HEK293 (cell line): ENCODE measurements around the gene WDR18.

Experiments used
- ATF2 ChIP-seq: fragments of 450-650 bp; formaldehyde crosslinking; IDR thresholded peaks from 2 replicates; pipeline ENCODE4 v1.5.1; 2016; ENCODE audit warnings: missing biosample characterization, missing genetic modification characterization, low read depth
- BCL11B ChIP-seq: fragments of 450-650 bp; formaldehyde crosslinking; IDR thresholded peaks from 2 replicates; pipeline ENCODE4 v1.5.1; 2016; ENCODE audit warnings: low read depth, missing biosample characterization, missing genetic modification characterization
- GFI1B ChIP-seq: fragments of 450-650 bp; formaldehyde crosslinking; IDR thresholded peaks from 2 replicates; pipeline ENCODE4 v1.5.1; 2016; ENCODE audit warnings: missing biosample characterization, missing genetic modification characterization
- INSM2 ChIP-seq: fragments of 450-650 bp; formaldehyde crosslinking; IDR thresholded peaks from 2 replicates; pipeline ENCODE4 v1.5.1; 2016; ENCODE audit warnings: missing biosample characterization, missing genetic modification characterization
- SCRT2 ChIP-seq: fragments of 450-650 bp; formaldehyde crosslinking; IDR thresholded peaks from 2 replicates; pipeline ENCODE4 v1.5.1; 2016; ENCODE audit warnings: missing biosample characterization, missing genetic modification characterization
- TCF7L2 ChIP-seq: IDR thresholded peaks from 2 replicates; pipeline ENCODE4 v1.6.1; 2011; ENCODE audit warnings: low read depth, mild to moderate bottlenecking, inconsistent platforms, low read length, moderate library complexity, borderline replicate concordance
- YY2 ChIP-seq: fragments of 450-650 bp; formaldehyde crosslinking; IDR thresholded peaks from 2 replicates; pipeline ENCODE4 v1.5.1; 2016; ENCODE audit warnings: missing biosample characterization, missing genetic modification characterization
- ZBTB44 ChIP-seq: fragments of 450-650 bp; IDR thresholded peaks from 2 replicates; pipeline ENCODE4 v1.5.1; 2018; ENCODE audit warnings: missing biosample characterization, mild to moderate bottlenecking, missing genetic modification characterization
- ZBTB48 ChIP-seq: fragments of 450-650 bp; formaldehyde crosslinking; IDR thresholded peaks from 2 replicates; pipeline ENCODE4 v1.5.1; 2016; ENCODE audit warnings: missing biosample characterization, missing genetic modification characterization
- ZBTB49 ChIP-seq: fragments of 450-650 bp; formaldehyde crosslinking; IDR thresholded peaks from 2 replicates; pipeline ENCODE4 v1.5.1; 2016; ENCODE audit warnings: missing biosample characterization, missing genetic modification characterization, low read depth
- ZBTB8A ChIP-seq: fragments of 450-650 bp; formaldehyde crosslinking; IDR thresholded peaks from 2 replicates; pipeline ENCODE4 v1.5.1; 2016; ENCODE audit warnings: missing biosample characterization, missing genetic modification characterization
- ZEB2 ChIP-seq: fragments of 450-650 bp; formaldehyde crosslinking; IDR thresholded peaks from 2 replicates; pipeline ENCODE4 v1.5.1; 2016; ENCODE audit warnings: missing biosample characterization, missing genetic modification characterization
- ZFP3 ChIP-seq: fragments of 450-650 bp; formaldehyde crosslinking; IDR thresholded peaks from 2 replicates; pipeline ENCODE4 v1.5.1; 2016; ENCODE audit warnings: low read depth, missing biosample characterization, missing genetic modification characterization
- ZNF155 ChIP-seq: fragments of 450-650 bp; formaldehyde crosslinking; IDR thresholded peaks from 2 replicates; pipeline ENCODE4 v1.5.1; 2016; ENCODE audit warnings: missing biosample characterization, missing genetic modification characterization
- ZNF157 ChIP-seq: fragments of 450-650 bp; formaldehyde crosslinking; IDR thresholded peaks from 2 replicates; pipeline ENCODE4 v1.5.1; 2016; ENCODE audit warnings: missing biosample characterization, missing genetic modification characterization
- ZNF169 ChIP-seq: fragments of 450-650 bp; formaldehyde crosslinking; IDR thresholded peaks from 2 replicates; pipeline ENCODE4 v1.5.1; 2016; ENCODE audit warnings: missing biosample characterization, missing genetic modification characterization
- ZNF174 ChIP-seq: fragments of 450-650 bp; formaldehyde crosslinking; IDR thresholded peaks from 2 replicates; pipeline ENCODE4 v1.5.0; 2017; ENCODE audit warnings: missing biosample characterization, mild to moderate bottlenecking, missing genetic modification characterization
- ZNF23 ChIP-seq: fragments of 450-650 bp; formaldehyde crosslinking; IDR thresholded peaks from 2 replicates; pipeline ENCODE4 v1.5.1; 2016; ENCODE audit warnings: missing biosample characterization, missing genetic modification characterization, borderline replicate concordance
- ZNF24 ChIP-seq: fragments of 450-650 bp; formaldehyde crosslinking; IDR thresholded peaks from 2 replicates; pipeline ENCODE4 v1.5.1; 2016; ENCODE audit warnings: missing biosample characterization, missing genetic modification characterization
- ZNF292 ChIP-seq: fragments of 450-650 bp; formaldehyde crosslinking; IDR thresholded peaks from 2 replicates; pipeline ENCODE4 v1.5.1; 2016; ENCODE audit warnings: low read depth, missing biosample characterization, missing genetic modification characterization, borderline replicate concordance
- ZNF311 ChIP-seq: fragments of 450-650 bp; formaldehyde crosslinking; IDR thresholded peaks from 2 replicates; pipeline ENCODE4 v1.5.1; 2017; ENCODE audit warnings: missing biosample characterization, missing genetic modification characterization, borderline replicate concordance
- ZNF324 ChIP-seq: fragments of 450-650 bp; formaldehyde crosslinking; IDR thresholded peaks from 2 replicates; pipeline ENCODE4 v1.5.1; 2016; ENCODE audit warnings: missing biosample characterization, missing genetic modification characterization
- ZNF350 ChIP-seq: fragments of 450-650 bp; formaldehyde crosslinking; IDR thresholded peaks from 2 replicates; pipeline ENCODE4 v1.5.0; 2017; ENCODE audit warnings: missing biosample characterization, mild to moderate bottlenecking, missing genetic modification characterization
- ZNF548 ChIP-seq: fragments of 450-650 bp; formaldehyde crosslinking; IDR thresholded peaks from 2 replicates; pipeline ENCODE4 v1.5.1; 2016; ENCODE audit warnings: missing biosample characterization, missing genetic modification characterization
- ZNF561 ChIP-seq: fragments of 450-650 bp; IDR thresholded peaks from 2 replicates; pipeline ENCODE4 v1.5.1; 2018; ENCODE audit warnings: missing biosample characterization, missing genetic modification characterization, borderline replicate concordance
- ZNF571 ChIP-seq: fragments of 450-650 bp; formaldehyde crosslinking; IDR thresholded peaks from 2 replicates; pipeline ENCODE4 v1.5.0; 2017; ENCODE audit warnings: missing biosample characterization, missing genetic modification characterization
- ZNF580 ChIP-seq: fragments of 450-650 bp; formaldehyde crosslinking; IDR thresholded peaks from 2 replicates; pipeline ENCODE4 v1.5.1; 2016; ENCODE audit warnings: missing biosample characterization, missing genetic modification characterization
- ZNF585B ChIP-seq: fragments of 450-650 bp; formaldehyde crosslinking; IDR thresholded peaks from 2 replicates; pipeline ENCODE4 v1.5.1; 2016; ENCODE audit warnings: missing biosample characterization, missing genetic modification characterization
- ZNF623 ChIP-seq: fragments of 450-650 bp; formaldehyde crosslinking; IDR thresholded peaks from 2 replicates; pipeline ENCODE4 v1.5.1; 2016; ENCODE audit warnings: missing biosample characterization, missing genetic modification characterization
- ZNF701 ChIP-seq: fragments of 450-650 bp; formaldehyde crosslinking; IDR thresholded peaks from 2 replicates; pipeline ENCODE4 v1.5.1; 2016; ENCODE audit warnings: missing biosample characterization, missing genetic modification characterization
- ZNF76 ChIP-seq: fragments of 450-650 bp; formaldehyde crosslinking; IDR thresholded peaks from 2 replicates; pipeline ENCODE4; 2016; ENCODE audit warnings: low read depth, missing biosample characterization, missing genetic modification characterization, borderline replicate concordance
- ZNF792 ChIP-seq: fragments of 450-650 bp; formaldehyde crosslinking; IDR thresholded peaks from 2 replicates; pipeline ENCODE4 v1.5.1; 2016; ENCODE audit warnings: missing biosample characterization, missing genetic modification characterization
- ZNF843 ChIP-seq: fragments of 450-650 bp; formaldehyde crosslinking; IDR thresholded peaks from 2 replicates; pipeline ENCODE4 v1.5.1; 2016; ENCODE audit warnings: missing biosample characterization, missing genetic modification characterization

Gene WDR18

GRCh38 chr19:984165-984967 is at the start of gene WDR18 (continued):
- TF ChIP-seq ZBTB8A (peak; percentile 71), ZNF580 (tag by site-specific recombination) (peak; percentile 77), ZNF157 (tag by site-specific recombination) (no peak), ZNF311 (tag by site-specific recombination) (no peak), ZNF23 (no peak), TCF7L2 (no peak; the same call in 1 of the 2 replicates), ZNF792 (tag by site-specific recombination) (peak; percentile 61; the same call in 1 of the 2 replicates), ZNF350 (no peak), ZBTB48 (tag by site-specific recombination) (peak; percentile 53; the same call in 1 of the 2 replicates), ZNF548 (tag by site-specific recombination) (no peak), ZNF561 (tag by site-specific recombination) (peak; percentile 87; the same call in 1 of the 2 replicates), ZNF24 (tag by site-specific recombination) (peak; percentile 76), ZNF623 (tag by site-specific recombination) (no peak), ZNF585B (tag by site-specific recombination) (no peak), SCRT2 (tag by site-specific recombination) (peak; percentile 39), ZNF169 (tag by site-specific recombination) (no peak), ZEB2 (peak; percentile 88), ATF2 (tag by site-specific recombination) (peak; percentile 63; the same call in 1 of the 2 replicates), INSM2 (tag by site-specific recombination) (peak; percentile 65; the same call in 1 of the 2 replicates), ZNF843 (peak; percentile 74), YY2 (peak; percentile 100), ZNF155 (tag by site-specific recombination) (no peak), ZBTB49 (no peak), ZFP3 (tag by site-specific recombination) (no peak), ZNF701 (tag by site-specific recombination) (no peak), ZNF571 (tag by site-specific recombination) (no peak), BCL11B (tag by site-specific recombination) (peak; percentile 28; the same call in 1 of the 2 replicates), GFI1B (tag by site-specific recombination) (no peak), ZNF292 (tag by site-specific recombination) (no peak), ZNF324 (peak; percentile 89), ZNF76 (tag by site-specific recombination) (peak; percentile 83), ZBTB44 (tag by site-specific recombination) (0 out of 2 replicates have a peak, but pooled peaks have one; percentile 7), ZNF174 (tag by site-specific recombination) (no peak)
